HepG2 (cell line): ENCODE results near the gene GPBAR1. TPM values are rescaled to one million over a fixed set of nuclear protein-coding genes. Genes with fewer than 3 reads are reported as not detected.

Experiments
- AHDC1 ChIP-seq: sonication (generic); formaldehyde crosslinking; IDR thresholded peaks from 2 replicates; pipeline ENCODE4 v1.5.1; 2020; ENCODE audit warnings: mild to moderate bottlenecking, missing genetic modification reagents, borderline replicate concordance
- GLMP ChIP-seq: sonication (generic); formaldehyde crosslinking; IDR thresholded peaks from 2 replicates; pipeline ENCODE4 v1.9.0; 2021; ENCODE audit warnings: missing genetic modification reagents, mild to moderate bottlenecking, borderline replicate concordance
- GTF3A ChIP-seq: sonication (generic); formaldehyde crosslinking; conservative IDR thresholded peaks from 2 replicates; pipeline ENCODE4 v1.4.0; 2020; ENCODE audit warnings: mild to moderate bottlenecking, missing genetic modification reagents
- ISX ChIP-seq: sonication (generic); formaldehyde crosslinking; conservative IDR thresholded peaks from 2 replicates; pipeline ENCODE4 v1.5.0; 2020; ENCODE audit warnings: missing genetic modification reagents
- LCORL ChIP-seq, 2 experiments: fragments of 450-650 bp in 1 of 2; sonication (generic) in 1 of 2; formaldehyde crosslinking in 1 of 2; IDR thresholded peaks; 2 replicates each; pipeline versions ENCODE4 v1.5.0 to v1.6.1; 2017 to 2020; ENCODE audit warnings: antibody characterized with exemption in 1 of 2, missing genetic modification reagents in 1 of 2
- MAFF ChIP-seq: IDR thresholded peaks from 2 replicates; pipeline ENCODE4 v1.6.1; 2011; ENCODE audit warnings: low read depth, low read length, improper control_type of control experiment
- NFATC3 ChIP-seq: sonication (generic); formaldehyde crosslinking; IDR thresholded peaks from 2 replicates; pipeline ENCODE4 v1.5.1; 2020; ENCODE audit warnings: mild to moderate bottlenecking, missing genetic modification reagents
- PLSCR1 ChIP-seq: sonication (generic); formaldehyde crosslinking; IDR thresholded peaks from 2 replicates; pipeline ENCODE4 v1.5.0; 2020; ENCODE audit warnings: missing genetic modification reagents, mild to moderate bottlenecking, borderline replicate concordance
- RNF219 ChIP-seq: sonication (generic); formaldehyde crosslinking; IDR thresholded peaks from 2 replicates; pipeline ENCODE4 v1.5.0; 2020; ENCODE audit warnings: mild to moderate bottlenecking, missing genetic modification reagents
- THAP8 ChIP-seq: sonication (generic); formaldehyde crosslinking; IDR thresholded peaks from 2 replicates; pipeline ENCODE4 v1.5.1; 2020; ENCODE audit warnings: missing genetic modification reagents, mild to moderate bottlenecking, borderline replicate concordance
- ZFYVE20 ChIP-seq: sonication (generic); formaldehyde crosslinking; IDR thresholded peaks from 2 replicates; pipeline ENCODE4 v1.8.0; 2023; ENCODE audit warnings: low read depth, mild to moderate bottlenecking, moderate library complexity, missing genetic modification reagents, borderline replicate concordance
- ZNF343 ChIP-seq: sonication (generic); formaldehyde crosslinking; IDR thresholded peaks from 2 replicates; pipeline ENCODE4 v1.4.0; 2020; ENCODE audit warnings: mild to moderate bottlenecking, missing genetic modification reagents
- ZNF432 ChIP-seq: sonication (generic); formaldehyde crosslinking; IDR thresholded peaks from 2 replicates; pipeline ENCODE4 v1.5.0; 2020; ENCODE audit warnings: missing genetic modification reagents, mild to moderate bottlenecking, borderline replicate concordance
- ZNF576 ChIP-seq: sonication (generic); formaldehyde crosslinking; IDR thresholded peaks from 2 replicates; pipeline ENCODE4 v1.4.0; 2020; ENCODE audit warnings: mild to moderate bottlenecking, missing genetic modification reagents
- ZNF747 ChIP-seq: sonication (generic); formaldehyde crosslinking; IDR thresholded peaks from 2 replicates; pipeline ENCODE4 v1.8.1; 2023; ENCODE audit warnings: missing genetic modification reagents, mild to moderate bottlenecking, borderline replicate concordance
- ZNF775 ChIP-seq: sonication (generic); formaldehyde crosslinking; IDR thresholded peaks from 2 replicates; pipeline ENCODE4 v1.4.0; 2020; ENCODE audit warnings: missing genetic modification reagents, mild to moderate bottlenecking, moderate library complexity, borderline replicate concordance
- polyA plus RNA-seq, 8 experiments: library from polyadenylated mRNA; depleted of rRNA in 3 of 8; stranded (reverse) in 7 of 8; unstranded in 1 of 8; fragments of >200 nt; fragmentation: Illumina TruSeq in 4 of 8; extraction: Trizol in 4 of 8; gene quantifications; 2 replicates each; pipeline versions ENCODE4 v1.2.1 to v1.2.3, GENCODE V29; 2011 to 2016; ENCODE audit warnings: low read depth in 4 of 8, missing spikeins in 1 of 8, mixed read lengths in 1 of 8; ENCODE audit not compliant: insufficient read depth in 1 of 8
- total RNA-seq, 5 experiments: library from RNA; depleted of rRNA; stranded (reverse); fragments of >200 nt; fragmentation: Illumina TruSeq; extraction: Trizol; gene quantifications; 2 replicates each; pipeline ENCODE4 v1.2.3, GENCODE V29; 2016; ENCODE audit warnings: low read depth in 1 of 5

GPBAR1 gene
- total and polyA plus RNA-seq, 2 of the 13 experiments (the other 11 are each of a cell fraction or from before 2014, with no cell fraction given) = 0.05 to 0.09 TPM

- TF ChIP-seq AHDC1 (CRISPR knock-in tag) (no peak), PLSCR1 (no peak), NFATC3 (no peak), ZNF576 (no peak), ZNF343 (CRISPR knock-in tag) (peak; percentile 28; the same call in 1 of the 2 replicates), ZNF747 (no peak), GTF3A (CRISPR knock-in tag) (no peak), ISX (peak; percentile 76; the same call in 1 of the 2 replicates), ZFYVE20 (CRISPR knock-in tag) (no peak), ZNF432 (CRISPR knock-in tag) (no peak), THAP8 (CRISPR knock-in tag) (no peak), MAFF (no peak), LCORL (IDR thresholded peaks at IDR 0.05) (no peak), LCORL (CRISPR knock-in tag; IDR thresholded peaks at IDR 0.05) (peak; percentile 76), GLMP (CRISPR knock-in tag) (no peak), RNF219 (CRISPR knock-in tag) (no peak), ZNF775 (no peak)
Observed at GRCh38 chr2:218292048-218293014, 31.5 kb downstream of the GPBAR1 start, which contains the start of gene TMBIM1 (continued).
